Measurements from ENCODE around the gene SLC6A18. TPM values are rescaled to one million over a fixed set of nuclear protein-coding genes. Genes with fewer than 3 reads are reported as not detected.

SLC6A18 gene
- total and polyA plus RNA-seq, 2 experiments from 2014 or later, result 0.35 TPM; not detected in 1

DNA sequence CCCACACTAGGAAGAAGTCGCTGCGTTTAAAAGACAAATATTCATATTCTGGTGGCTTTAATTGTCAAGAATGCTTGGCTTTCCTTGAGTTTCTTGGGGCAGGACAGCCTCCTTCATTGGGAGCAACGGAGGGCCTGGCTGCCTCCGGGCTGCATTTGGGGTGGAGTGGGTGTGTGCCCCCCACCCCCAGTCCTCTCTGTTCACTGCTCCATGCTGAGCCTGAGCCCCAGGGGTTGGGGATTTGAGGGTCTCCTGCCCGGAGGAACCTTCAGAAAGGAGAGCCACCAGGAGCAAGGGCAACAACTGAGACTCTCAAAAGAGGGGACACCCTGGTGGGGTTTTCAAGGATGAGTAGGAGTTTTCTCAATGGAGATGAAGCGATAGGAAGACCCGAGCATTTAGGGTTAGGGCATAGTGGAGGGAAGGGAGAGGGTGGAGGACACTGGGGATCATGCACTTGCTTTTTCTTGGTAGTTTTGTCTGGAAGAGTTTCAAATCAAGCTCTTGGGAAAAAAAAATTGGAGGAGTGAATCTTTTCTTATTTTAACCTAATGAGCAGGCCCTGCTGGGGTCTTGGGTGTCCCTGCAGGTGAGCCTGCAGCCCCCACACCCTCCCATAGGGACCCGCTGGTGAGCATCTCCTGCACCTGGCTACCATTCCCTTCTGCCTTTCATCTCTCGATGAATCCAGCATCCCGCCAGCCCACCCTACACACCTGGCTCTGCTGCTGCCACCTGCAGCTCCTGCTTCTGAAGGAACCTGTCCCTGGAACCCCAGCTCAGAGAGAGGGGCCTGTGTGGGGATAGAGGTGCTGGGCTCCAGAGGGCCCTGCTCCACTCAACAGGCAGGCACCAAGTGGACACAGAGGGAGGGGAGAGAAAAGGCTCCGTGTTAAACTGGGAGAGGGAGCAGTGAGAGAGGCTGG is 19.7 kb upstream of the SLC6A18 start:
- Histone ChIP-seq H3K9me2 (replicated peaks; ENCODE audit: insufficient read depth) (no peaks in the 10 kb centered on the region), H3K4me1 (ENCODE audit: insufficient read depth) (peaks cover 10% of the 10 kb centered on the region), H3K79me2 (no peaks in the 10 kb centered on the region), H3K27me3 (no peaks in the 10 kb centered on the region), H4K20me1 (ENCODE audit: insufficient read depth, poor library complexity, severe bottlenecking) (no peaks in the 10 kb centered on the region), H3K4me3 (no peak overlapping the region), H3K27ac (peak overlapping the region; percentile 60), H3K36me3 (replicated peaks; ENCODE audit: insufficient read depth, low read depth) (no peaks in the 10 kb centered on the region), H3K4me2 (no peak overlapping the region), H2AFZ (no peak overlapping the region), H3K9me3 (ENCODE audit: low read depth) (no peaks in the 10 kb centered on the region)
- no peak for DNase-seq (ENCODE audit: low spot score)
- 70% methylated on average over 11 of the region's 11 CpGs for WGBS (ENCODE audit: low lambda C conversion rate, missing lambda C conversion rate)
- TF ChIP-seq, protein P1, sequence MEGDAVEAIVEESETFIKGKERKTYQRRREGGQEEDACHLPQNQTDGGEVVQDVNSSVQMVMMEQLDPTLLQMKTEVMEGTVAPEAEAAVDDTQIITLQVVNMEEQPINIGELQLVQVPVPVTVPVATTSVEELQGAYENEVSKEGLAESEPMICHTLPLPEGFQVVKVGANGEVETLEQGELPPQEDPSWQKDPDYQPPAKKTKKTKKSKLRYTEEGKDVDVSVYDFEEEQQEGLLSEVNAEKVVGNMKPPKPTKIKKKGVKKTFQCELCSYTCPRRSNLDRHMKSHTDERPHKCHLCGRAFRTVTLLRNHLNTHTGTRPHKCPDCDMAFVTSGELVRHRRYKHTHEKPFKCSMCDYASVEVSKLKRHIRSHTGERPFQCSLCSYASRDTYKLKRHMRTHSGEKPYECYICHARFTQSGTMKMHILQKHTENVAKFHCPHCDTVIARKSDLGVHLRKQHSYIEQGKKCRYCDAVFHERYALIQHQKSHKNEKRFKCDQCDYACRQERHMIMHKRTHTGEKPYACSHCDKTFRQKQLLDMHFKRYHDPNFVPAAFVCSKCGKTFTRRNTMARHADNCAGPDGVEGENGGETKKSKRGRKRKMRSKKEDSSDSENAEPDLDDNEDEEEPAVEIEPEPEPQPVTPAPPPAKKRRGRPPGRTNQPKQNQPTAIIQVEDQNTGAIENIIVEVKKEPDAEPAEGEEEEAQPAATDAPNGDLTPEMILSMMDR (IDR thresholded peaks at IDR 0.05; ENCODE audit: poor library complexity), result no peak
- TF ChIP-seq EZH2phosphoT487 (IDR thresholded peaks at IDR 0.05; ENCODE audit: low read depth, severe bottlenecking, unreplicated experiment), result no peak
- TF ChIP-seq EZH2 (IDR thresholded peaks at IDR 0.05; ENCODE audit: borderline replicate concordance), result no peak

GRCh38 chr5:1206521-1207412 is 18.4 kb upstream of the SLC6A18 start:
- Histone ChIP-seq H3K79me2 (no peaks in the 10 kb centered on the region), H2AFZ (no peak overlapping the region), H3K36me3 (replicated peaks; ENCODE audit: insufficient read depth, low read depth) (no peaks in the 10 kb centered on the region), H3K27me3 (no peaks in the 10 kb centered on the region), H4K20me1 (ENCODE audit: insufficient read depth, poor library complexity, severe bottlenecking) (no peaks in the 10 kb centered on the region), H3K9me3 (ENCODE audit: low read depth) (no peaks in the 10 kb centered on the region), H3K9me2 (replicated peaks; ENCODE audit: insufficient read depth) (no peaks in the 10 kb centered on the region), H3K4me1 (ENCODE audit: insufficient read depth) (peaks cover 6% of the 10 kb centered on the region), H3K4me2 (no peak overlapping the region), H3K4me3 (no peak overlapping the region), H3K27ac (no peak overlapping the region)
- TF ChIP-seq EZH2phosphoT487 (IDR thresholded peaks at IDR 0.05; ENCODE audit: low read depth, severe bottlenecking, unreplicated experiment) (no peak), EZH2 (IDR thresholded peaks at IDR 0.05; ENCODE audit: borderline replicate concordance) (no peak)
- TF ChIP-seq, protein P1 (IDR thresholded peaks at IDR 0.05; ENCODE audit: poor library complexity), result no peak
- no peak for DNase-seq (ENCODE audit: low spot score)
- WGBS (ENCODE audit: low lambda C conversion rate, missing lambda C conversion rate), result 90% methylated on average over 42 of the region's 49 CpGs

GRCh38 chr5:1207555-1207954 is 17.6 kb upstream of the SLC6A18 start:
- Histone ChIP-seq H3K4me1 (ENCODE audit: insufficient read depth) (peaks cover 6% of the 10 kb centered on the region), H3K36me3 (replicated peaks; ENCODE audit: insufficient read depth, low read depth) (no peaks in the 10 kb centered on the region), H3K27me3 (no peaks in the 10 kb centered on the region), H2AFZ (no peak overlapping the region), H4K20me1 (ENCODE audit: insufficient read depth, poor library complexity, severe bottlenecking) (no peaks in the 10 kb centered on the region), H3K4me3 (no peak overlapping the region), H3K9me3 (ENCODE audit: low read depth) (no peaks in the 10 kb centered on the region), H3K4me2 (no peak overlapping the region), H3K79me2 (no peaks in the 10 kb centered on the region), H3K27ac (no peak overlapping the region), H3K9me2 (replicated peaks; ENCODE audit: insufficient read depth) (no peaks in the 10 kb centered on the region)
- TF ChIP-seq, protein P1 (IDR thresholded peaks at IDR 0.05; ENCODE audit: poor library complexity), result no peak
- TF ChIP-seq EZH2phosphoT487 (IDR thresholded peaks at IDR 0.05; ENCODE audit: low read depth, severe bottlenecking, unreplicated experiment) (no peak), EZH2 (IDR thresholded peaks at IDR 0.05; ENCODE audit: borderline replicate concordance) (no peak)
- no peak for DNase-seq (ENCODE audit: low spot score)
- WGBS (ENCODE audit: low lambda C conversion rate, missing lambda C conversion rate), result 55% methylated on average over 6 of the region's 6 CpGs

All from hepatocyte (in vitro differentiated cells).